Measurements from ENCODE around the gene TRIM15. TPM values are rescaled to one million over a fixed set of nuclear protein-coding genes. Genes with fewer than 3 reads are reported as not detected.
"Not testable (repeated sequence)": the region's sequence is repeated elsewhere in the genome, so short reads cannot be mapped to it uniquely, and the experiment has no call there.

The TRIM15 gene
- total RNA-seq, 4 donors from 2014 or later: not detected

DNA sequence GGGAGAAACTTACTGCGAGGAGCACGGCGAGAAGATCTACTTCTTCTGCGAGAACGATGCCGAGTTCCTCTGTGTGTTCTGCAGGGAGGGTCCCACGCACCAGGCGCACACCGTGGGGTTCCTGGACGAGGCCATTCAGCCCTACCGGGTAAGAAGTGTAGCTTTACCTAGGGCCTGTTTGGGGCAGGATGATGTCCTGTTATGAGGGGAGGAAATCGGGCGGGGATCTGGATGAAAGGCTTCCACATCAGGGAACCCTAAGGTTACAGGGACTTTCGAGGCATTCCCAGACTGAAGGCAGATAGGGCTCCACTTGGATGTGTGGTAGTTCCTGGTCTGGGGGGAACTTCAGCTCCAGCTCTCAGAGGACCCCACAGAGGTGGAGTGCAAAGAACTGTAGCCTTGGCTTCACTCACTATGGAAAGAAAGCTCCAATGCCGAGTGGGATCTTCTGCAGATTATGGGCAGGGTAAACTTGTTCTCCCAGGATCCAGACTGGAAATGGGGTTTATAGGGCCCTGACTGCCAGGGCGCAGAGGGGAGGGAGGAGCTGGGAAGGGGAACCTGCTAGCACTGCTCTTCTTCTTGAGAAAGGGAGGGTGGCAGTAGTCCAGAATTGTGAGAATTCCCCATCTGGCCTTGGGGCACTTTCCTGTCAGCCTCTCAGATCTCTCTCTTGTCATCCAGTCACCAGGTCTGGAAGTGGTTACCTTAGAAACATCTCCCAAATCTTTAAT, 740 bp downstream of the TRIM15 start:
- TF ChIP-seq, protein P1, sequence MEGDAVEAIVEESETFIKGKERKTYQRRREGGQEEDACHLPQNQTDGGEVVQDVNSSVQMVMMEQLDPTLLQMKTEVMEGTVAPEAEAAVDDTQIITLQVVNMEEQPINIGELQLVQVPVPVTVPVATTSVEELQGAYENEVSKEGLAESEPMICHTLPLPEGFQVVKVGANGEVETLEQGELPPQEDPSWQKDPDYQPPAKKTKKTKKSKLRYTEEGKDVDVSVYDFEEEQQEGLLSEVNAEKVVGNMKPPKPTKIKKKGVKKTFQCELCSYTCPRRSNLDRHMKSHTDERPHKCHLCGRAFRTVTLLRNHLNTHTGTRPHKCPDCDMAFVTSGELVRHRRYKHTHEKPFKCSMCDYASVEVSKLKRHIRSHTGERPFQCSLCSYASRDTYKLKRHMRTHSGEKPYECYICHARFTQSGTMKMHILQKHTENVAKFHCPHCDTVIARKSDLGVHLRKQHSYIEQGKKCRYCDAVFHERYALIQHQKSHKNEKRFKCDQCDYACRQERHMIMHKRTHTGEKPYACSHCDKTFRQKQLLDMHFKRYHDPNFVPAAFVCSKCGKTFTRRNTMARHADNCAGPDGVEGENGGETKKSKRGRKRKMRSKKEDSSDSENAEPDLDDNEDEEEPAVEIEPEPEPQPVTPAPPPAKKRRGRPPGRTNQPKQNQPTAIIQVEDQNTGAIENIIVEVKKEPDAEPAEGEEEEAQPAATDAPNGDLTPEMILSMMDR (IDR thresholded peaks at IDR 0.05): no peak
- TF ChIP-seq POLR2A (IDR thresholded peaks at IDR 0.05): no peak
- no peak for TF ChIP-seq EP300 (IDR thresholded peaks at IDR 0.05)
- Histone ChIP-seq H3K4me1 (no peaks in the 10 kb centered on the region), H3K4me3 (peak overlapping the region in 1 of 4 donors; percentile 15), H3K27me3 (peaks cover 0 to 24% of the 10 kb centered on the region in 2 donors), H3K36me3 (no peaks in the 10 kb centered on the region), H3K27ac (peak overlapping the region in 1 of 4 donors; percentile 71), H3K9me3 (no peaks in the 10 kb centered on the region)
- WGBS, 2 donors: 88% methylated on average over 15 to 16 of the region's 16 CpGs
- no peak for DNase-seq (ENCODE audit: low spot score in 2 of 2)

DNA sequence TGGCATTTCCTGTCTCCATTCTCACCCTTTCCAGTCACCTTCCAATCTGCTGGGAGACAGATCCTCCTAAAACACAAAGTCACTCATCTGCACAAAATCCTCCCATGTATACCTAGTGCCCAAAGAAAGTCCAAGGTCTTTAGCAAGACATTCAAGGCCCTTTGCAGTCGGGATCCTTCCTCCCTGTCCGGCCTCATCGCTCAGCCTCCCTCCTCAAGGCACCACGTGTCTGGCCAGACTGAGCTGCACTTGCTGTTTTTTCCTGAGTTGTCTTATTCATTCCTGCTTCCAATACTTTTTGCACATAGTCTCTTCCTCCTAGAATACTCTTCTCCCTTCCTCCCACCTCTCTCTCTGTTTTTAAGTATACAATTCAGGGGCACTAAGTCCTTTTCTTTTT, 1.4 kb downstream of the TRIM15 start:
- Histone ChIP-seq H3K27me3 (peaks cover 0 to 27% of the 10 kb centered on the region in 2 donors), H3K4me3 (no peak overlapping the region), H3K4me1 (peaks cover 0 to 1% (median 0%) of the 10 kb centered on the region in 4 donors), H3K27ac (no peak overlapping the region), H3K36me3 (no peaks in the 10 kb centered on the region), H3K9me3 (no peaks in the 10 kb centered on the region)
- no peak for DNase-seq (ENCODE audit: low spot score in 2 of 2)
- WGBS, 2 donors: 77 to 84% methylated on average over 4 of the region's 4 CpGs
- TF ChIP-seq POLR2A (IDR thresholded peaks at IDR 0.05): no peak
- TF ChIP-seq, protein P1 (IDR thresholded peaks at IDR 0.05): no peak
- no peak for TF ChIP-seq EP300 (IDR thresholded peaks at IDR 0.05)

DNA sequence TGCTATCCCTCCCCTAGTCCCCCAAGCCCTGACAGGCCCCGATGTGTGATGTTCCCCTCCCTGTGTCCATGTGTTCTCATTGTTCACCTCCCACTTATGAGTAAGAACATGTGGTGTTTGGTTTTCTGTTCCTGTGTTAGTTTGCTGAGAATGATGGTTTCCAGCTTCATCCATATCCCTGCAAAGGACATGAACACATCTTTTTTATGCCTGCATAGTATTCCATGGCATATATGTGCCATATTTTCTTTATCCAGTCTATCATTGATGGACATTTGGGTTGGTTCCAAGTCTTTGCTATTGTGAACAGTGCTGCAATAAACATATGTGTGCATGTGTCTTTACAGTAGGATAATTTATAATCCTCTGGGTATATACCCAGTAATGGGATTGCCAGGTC, 1.9 kb downstream of the TRIM15 start:
- 97 to 100% methylated on average over 1 of the region's 1 CpG for WGBS, 2 donors
- H3K27ac ChIP-seq; DNase-seq (ENCODE audit: low spot score in 2 of 2); H3K9me3 ChIP-seq; H3K36me3 ChIP-seq; H3K4me1 ChIP-seq; H3K4me3 ChIP-seq: not testable (repeated sequence)
- H3K27me3 ChIP-seq: peaks cover 0 to 31% of the 10 kb centered on the region in 2 donors

DNA sequence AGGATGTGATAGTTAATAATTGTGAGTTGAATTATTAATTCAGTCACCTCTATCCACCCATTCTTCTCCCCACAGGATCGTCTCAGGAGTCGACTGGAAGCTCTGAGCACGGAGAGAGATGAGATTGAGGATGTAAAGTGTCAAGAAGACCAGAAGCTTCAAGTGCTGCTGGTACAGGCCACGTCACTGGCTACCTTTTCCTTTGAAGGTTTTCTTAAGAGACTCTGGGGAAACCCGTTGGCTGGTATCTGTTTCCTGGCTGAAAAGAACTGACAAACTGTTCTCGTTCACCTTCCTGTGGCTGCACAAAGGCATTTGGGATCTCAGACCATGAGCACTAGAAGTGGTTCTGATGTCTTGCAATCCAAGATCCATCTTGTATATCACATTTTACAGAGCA, 3.8 kb downstream of the TRIM15 start:
- peaks cover 0 to 11% (median 0%) of the 10 kb centered on the region in 4 donors for H3K4me1 ChIP-seq
- no peak for TF ChIP-seq POLR2A (IDR thresholded peaks at IDR 0.05)
- TF ChIP-seq, protein P1 (IDR thresholded peaks at IDR 0.05): no peak
- TF ChIP-seq EP300 (IDR thresholded peaks at IDR 0.05): no peak
- no peak overlapping the region for H3K4me3 ChIP-seq
- no peaks in the 10 kb centered on the region for H3K36me3 ChIP-seq
- 71 to 82% methylated on average over 6 of the region's 6 CpGs for WGBS, 2 donors
- no peak for DNase-seq (ENCODE audit: low spot score in 2 of 2)
- no peaks in the 10 kb centered on the region for H3K9me3 ChIP-seq
- H3K27ac ChIP-seq: no peak overlapping the region
- H3K27me3 ChIP-seq: peaks cover 0 to 50% of the 10 kb centered on the region in 2 donors

DNA sequence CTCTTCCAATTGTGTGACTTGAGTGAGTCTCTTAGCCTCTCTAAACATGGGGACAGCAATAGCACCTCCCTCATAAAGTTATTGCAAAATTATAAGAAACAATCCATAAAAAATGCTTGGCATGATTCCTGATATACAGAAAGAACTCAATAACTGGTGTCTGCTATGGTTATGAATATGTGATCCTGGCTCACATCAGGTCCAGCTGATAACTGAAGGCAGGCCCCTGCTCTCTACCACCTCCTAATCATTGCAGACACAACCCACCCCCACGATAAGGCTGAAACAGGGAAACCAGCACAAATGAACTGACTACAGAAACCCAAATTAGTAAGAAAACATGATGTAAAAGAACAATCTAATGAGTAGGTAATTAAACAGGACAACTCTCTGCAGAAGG, 5.4 kb downstream of the TRIM15 start:
- DNase-seq (ENCODE audit: low spot score in 2 of 2): no peak
- 66 to 68% methylated on average over 1 of the region's 1 CpG for WGBS, 2 donors
- H3K4me1 ChIP-seq: peaks cover 0 to 12% (median 0%) of the 10 kb centered on the region in 4 donors
- H3K27ac ChIP-seq: no peak overlapping the region
- TF ChIP-seq, protein P1 (IDR thresholded peaks at IDR 0.05): no peak
- TF ChIP-seq EP300 (IDR thresholded peaks at IDR 0.05) (no peak), POLR2A (IDR thresholded peaks at IDR 0.05) (no peak)
- H3K27me3 ChIP-seq: peaks cover 0 to 63% of the 10 kb centered on the region in 2 donors
- H3K9me3 ChIP-seq: no peaks in the 10 kb centered on the region
- H3K36me3 ChIP-seq: no peaks in the 10 kb centered on the region
- no peak overlapping the region for H3K4me3 ChIP-seq

Measured in tibial nerve (tissue), 4 donors.